Stimulated activated CD8-positive, alpha-beta memory T cell treated with anti-CD3 and anti-CD28 coated beads, Interleukin-15, amount 100 ng/mL, for 4 hours (primary cell): ENCODE results near the gene KCTD16.

Source experiments
- DNase-seq, 2 donors: peaks; one replicate each; pipeline ENCODE4 v3.0.0-alpha.2; 2020; ENCODE audit warnings: low read depth in 2 of 2

Gene KCTD16

DNA sequence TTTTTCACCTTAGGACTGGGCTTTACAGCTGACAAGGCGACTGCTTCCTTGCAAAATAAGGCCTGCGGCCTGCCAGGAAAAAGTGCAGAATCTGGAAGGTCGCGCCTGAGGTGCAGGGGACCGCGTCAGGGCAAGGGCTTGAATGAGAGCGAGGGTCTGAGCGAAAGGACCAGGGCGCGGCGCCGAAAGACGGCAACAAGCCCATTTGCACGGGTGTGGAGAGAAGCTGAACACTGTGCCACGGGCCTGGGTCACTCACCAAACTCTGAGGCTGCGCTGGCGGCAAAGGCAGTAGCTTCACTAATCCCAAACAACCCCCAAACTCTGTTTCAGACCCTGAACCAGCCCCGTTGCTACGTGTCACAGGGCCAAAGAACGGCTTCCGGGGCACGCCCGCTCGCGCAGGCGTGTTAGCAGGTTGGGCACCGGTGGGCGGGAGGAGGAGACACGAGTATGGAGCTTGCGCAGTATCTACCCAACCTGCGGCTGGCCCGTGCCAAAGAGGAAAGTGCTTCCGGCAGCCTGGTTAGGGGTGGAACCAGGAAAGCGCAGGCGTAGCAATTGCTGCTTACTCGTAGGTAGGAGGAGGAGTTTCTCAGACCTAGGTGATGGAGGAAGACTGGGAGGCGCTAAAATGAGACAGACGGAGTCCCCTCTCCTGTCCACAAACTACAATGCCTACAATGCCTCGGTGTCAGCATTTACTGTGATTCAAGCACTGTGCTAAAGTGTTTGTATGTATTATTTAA, at the start of gene KCTD16, which contains the start of gene YIPF5:
TSS of gene KCTD16 (plus strand) at position 598 of the 749 bp plus-strand sequence.
TSS of gene YIPF5 (minus strand) at position 384 of the 749 bp plus-strand sequence. CDS start 704 bp downstream, outside the sequence.
- peak; percentile 93 to 96 for DNase-seq

DNA sequence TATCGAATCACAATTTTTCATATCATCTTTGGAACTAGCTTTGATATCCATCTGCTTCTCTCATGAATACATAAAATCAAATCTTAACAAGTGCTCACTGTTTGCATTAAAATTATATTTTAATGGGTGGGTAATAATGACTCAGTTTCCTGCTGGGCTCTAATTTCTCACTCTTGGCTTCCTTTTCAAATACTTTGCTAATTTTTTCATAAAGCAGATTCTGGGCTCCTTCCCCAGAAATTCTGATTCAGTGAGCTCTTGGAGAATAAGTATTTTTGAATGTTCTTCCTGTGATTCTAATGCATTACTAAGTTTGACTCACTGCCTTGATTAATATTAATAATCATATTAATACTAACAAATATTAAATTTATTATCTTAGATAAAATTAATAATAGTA, 49.1 kb upstream of the KCTD16 start:
- no peak for DNase-seq

DNA sequence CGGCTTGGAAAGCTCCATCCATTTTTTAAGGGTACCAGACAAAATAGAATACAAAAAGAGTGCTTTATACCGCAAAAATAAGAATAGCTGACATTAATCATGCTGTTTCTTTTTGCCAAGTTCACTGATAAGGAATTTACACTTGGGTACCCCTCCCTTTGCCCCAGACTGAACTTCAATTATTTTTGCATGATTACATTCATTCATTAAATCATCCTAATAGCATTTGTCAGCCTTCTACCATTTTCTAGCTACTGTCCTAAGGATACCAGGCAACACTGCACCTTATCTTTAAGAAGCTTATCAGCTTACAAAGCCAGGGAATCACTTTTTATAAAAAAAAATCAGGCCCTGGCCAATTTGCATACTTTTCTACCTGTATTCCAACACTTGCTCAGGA, 48.6 kb upstream of the KCTD16 start:
- DNase-seq: no peak

DNA sequence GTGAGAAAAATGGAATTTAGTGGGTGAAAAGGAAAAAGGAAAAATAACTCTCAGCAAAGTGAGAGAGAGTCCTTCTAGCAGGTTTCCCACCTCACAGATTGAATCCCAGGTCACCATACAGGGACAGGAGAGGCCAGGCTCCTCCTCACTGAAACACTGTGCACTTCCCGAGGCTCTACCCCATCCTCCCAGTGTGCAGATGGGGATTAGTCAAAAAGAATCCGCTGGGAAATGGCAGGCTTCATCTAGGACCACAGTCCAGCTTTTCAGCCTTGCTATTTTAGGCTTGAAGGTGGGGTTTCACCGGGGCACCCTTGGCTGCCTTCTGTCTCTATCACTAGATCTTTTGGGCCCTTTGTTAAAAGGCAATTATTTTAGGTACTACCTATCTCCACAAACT, 48.0 kb upstream of the KCTD16 start:
- no peak for DNase-seq

DNA sequence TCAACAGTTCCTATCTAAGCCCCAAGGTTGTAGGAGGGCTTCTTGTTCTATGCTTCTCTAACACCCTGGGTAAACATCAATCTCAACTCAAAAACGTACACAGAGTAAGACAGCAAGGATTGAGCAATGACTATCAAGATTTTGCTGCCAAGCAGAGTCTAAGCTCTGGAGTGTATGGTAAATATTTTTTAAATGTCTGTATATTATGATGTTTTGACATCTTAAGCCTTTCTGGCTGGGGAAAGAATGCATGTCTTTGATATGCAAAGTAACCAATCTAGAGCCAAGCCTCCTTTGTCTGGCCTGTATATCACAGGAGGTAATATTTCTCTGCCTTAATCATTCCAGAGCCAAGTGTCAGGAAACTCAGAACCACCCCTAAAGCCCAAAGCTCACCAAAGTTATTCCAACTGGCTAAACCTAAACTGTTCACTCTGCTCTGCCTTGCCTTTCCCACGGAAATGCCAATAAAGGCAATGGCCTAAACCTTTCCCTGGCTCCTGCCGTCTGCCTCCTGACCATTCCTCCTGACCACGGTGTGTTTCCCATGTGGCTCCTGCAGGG, 45.4 kb upstream of the KCTD16 start:
- no peak for DNase-seq

DNA sequence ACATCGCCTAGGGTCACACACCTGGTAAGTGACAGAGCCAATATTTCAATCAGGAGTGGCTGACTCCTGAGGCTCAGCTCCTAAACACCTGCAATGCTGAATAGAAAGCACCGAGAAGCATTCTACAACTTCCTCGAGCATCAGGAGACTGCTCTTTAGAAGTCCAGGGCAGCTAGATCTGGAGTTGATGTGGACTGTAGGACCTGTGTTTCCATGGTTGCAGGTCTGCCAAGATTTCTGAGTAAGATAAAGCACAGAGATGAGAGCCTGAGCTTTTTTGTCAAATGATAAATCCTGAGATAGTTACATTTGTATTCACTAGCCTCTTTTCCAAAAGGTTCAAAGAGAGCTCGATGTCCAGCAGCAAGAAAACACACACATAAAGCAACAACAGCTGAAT, 44.0 kb upstream of the KCTD16 start:
- no peak for DNase-seq

DNA sequence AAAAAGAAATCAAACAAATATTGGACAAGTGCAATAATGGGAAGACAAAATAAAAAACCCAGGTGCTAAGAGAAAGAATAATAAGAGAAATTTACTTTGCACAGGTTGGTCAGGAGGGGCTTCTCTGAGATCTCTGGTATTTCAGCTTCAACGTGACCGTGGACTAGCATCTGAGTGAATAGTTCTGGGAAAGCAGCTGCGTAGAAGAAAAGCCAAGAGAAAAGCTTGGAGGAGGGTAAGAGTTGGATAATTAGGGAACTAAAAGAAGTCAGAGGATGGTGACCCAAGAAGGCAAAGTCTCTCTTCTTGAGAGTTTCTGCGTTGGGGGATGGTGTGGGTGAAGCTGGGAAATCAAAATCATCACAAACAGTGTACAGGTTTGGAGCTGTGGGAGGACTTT, 41.8 kb upstream of the KCTD16 start:
- no peak for DNase-seq

DNA sequence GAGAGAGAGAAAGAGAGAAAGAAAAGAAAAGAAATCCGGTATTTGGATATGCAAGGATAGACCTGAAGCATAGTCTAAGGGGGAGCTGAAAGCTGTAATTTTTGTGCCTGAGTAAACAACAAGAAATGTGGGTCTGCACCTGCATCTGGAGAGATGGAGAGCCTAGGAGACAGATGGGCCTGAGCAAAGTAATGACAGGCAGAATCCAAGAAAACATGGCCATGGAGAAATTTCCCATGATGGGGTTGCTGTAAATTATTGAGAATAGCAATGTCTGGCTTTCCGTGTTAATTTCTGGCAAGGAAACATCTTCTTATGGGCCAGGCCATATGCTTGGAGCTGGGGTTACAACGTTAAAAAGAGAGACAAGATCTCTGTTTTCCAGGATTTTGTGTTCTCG, 40.4 kb upstream of the KCTD16 start:
- DNase-seq: no peak

DNA sequence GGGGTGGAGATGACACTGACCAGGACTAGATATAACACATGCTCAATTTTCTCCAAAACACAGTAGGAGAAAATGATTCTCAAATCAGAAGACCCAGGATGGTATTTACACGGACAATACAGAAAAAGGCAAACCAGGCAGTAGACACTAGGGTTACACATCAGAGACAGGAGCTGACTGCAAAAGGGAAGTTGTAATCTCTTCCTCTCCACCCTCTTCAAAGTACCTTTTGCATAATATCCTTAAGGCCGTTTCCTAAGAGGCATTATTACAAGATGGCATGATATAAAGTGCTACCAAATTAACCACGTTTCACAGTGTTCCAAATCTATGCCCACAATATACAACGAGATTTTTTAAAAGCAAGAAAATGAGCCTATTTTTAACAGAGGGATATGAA, 39.4 kb upstream of the KCTD16 start:
- DNase-seq: no peak

DNA sequence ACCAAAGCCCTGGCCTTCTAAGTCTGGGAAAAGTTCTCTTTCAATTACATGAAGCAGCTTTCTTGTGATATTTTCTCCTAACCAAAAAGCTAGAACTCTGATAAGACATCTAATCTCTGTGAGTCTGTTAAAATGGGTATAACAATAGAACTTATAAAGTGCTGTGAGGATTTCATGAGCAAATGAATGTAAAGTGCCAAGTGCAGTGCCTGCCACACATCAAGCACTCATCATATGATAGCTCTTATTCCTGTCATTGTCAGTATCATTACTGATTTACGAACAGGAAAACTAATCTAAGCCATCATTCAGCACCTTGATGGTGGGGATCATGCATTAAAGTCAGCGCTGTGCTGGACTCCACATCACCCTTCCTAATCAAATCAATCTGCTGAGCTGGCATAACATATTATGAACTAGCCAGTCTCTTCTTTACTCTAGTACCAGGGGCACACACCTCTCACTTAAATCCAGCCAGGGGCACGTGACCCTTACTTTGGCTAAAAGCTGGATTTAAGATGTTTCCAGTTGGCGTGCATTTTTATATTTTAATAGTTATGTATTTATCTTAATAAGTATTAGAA, 37.5 kb upstream of the KCTD16 start:
- DNase-seq: no peak

DNA sequence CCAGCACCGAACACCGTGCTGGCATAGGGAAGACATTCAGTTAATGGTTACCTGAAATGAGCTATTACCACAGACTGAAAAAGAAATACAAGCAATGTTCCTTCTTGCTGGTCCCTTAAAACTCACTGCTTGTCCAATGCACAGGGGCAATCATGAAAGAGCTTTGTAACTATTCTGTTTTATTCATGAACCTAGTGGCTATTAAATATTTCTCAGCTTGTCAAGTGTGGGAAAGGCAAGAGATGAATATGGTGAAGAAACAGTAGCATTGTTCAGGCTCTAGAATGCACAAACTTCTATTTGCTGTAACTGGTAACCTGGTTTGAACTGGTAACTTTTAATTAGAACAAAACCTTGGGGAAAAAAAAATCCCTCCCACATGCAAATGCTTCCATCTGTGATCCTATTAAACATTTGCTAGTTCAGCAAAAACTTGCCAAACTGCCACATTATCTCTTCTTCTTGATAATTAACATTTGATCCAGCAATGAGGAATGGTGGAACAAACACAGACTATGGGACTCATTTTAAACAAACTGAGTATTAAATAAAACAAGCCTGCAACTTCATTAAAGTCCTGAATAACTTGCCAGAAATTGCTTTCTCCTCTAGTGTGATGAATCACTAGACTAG, 36.4 kb upstream of the KCTD16 start:
- no peak for DNase-seq

DNA sequence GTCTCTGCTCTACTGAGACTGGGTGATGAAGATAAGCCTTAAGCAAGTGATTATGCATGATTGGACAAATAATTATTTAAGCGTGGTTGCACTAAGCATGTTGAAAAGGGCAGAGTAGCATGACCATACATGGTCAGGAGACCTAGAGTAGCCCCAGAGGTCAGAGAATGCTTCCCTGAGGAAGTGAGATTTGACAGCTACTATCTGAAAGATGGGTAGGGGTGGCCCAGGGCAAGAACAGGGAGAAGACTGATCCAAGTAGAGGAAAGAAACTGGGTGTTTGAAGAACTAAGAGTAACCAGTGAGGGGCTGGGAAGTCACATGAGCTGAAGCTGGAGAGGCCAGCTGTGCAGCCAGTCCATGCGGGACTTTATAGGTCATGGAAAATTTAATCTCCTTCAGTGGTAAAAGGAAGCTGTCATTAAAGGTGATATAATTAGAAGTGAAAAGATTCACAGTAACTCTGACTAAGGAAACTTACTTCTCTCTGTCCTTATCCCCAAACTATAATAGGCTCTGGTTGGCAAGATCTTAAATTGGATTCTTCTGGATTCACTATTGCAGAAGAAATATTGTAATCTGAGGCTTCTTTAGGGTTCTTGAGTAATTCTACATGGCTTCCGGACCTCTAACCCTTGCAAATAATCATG, 35.4 kb upstream of the KCTD16 start:
- DNase-seq: no peak

DNA sequence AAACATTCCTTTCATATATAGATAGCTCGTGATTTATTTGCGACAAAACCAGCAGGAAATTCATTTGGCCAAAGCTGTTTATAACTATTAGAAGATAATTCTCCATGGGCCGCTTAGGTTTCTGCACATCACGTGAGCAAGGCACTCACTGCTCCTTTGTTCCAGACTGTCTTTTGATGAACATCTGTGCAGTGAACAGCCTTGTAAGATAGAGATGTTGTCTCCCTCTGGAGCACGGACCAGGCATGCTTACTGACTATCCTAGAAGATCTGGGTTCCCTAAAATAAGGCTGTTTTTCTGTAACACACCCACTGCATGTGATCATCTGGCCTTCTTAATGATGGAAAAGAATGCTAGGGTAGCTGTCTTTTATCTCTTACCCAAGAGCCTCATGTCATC, 31.1 kb upstream of the KCTD16 start:
- DNase-seq: no peak

DNA sequence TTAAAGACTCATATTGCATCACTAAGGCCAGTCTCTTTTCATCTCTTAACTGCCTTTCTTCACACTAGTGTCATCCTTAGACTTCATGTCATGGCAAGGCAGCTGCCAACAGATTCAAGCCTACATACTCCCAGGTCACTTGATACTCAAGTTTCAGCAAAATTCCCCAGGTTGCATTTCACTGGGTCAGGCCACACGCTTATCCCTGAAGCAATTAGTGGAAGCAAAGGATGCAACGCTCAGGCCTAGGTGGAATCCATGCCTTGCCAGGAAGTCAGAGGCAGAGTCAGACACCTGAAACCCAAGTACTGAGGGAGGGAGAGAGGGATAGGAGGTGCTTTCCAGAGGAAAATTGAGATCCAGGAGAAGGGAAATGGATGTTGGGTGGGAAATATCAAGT, 29.1 kb upstream of the KCTD16 start:
- no peak for DNase-seq

DNA sequence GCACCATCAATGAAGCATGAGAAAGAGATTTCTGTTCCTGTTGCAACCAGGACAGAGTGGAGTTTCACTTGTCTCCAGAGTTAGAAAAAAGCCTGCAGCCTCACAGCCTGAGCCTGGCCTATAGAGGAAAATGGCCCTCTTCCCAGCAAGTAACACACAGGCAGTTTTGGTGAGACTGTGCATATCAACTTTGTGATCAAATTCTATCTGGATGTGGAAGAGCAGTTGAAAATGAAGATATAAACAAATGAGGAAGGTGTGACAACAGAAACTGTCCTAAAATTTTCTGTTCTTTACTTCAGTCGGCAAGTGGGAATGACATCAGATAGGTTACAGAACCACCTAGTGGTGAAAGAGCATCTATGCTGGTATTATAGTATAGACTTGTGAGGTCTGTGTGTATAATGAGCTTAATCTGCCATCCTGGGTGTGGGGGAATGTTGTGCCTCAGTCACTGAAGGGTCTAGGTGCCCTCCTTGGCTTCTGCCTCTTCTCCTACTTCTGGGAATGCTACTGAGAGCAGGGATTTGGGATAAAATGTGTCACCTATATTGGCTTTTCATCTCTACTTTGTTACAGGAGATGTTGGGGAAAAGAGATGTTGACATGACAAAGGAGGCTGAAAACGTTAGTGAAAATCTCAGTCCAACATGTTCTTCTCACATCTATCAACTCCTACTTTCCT, 28.4 kb upstream of the KCTD16 start:
- DNase-seq: no peak

DNA sequence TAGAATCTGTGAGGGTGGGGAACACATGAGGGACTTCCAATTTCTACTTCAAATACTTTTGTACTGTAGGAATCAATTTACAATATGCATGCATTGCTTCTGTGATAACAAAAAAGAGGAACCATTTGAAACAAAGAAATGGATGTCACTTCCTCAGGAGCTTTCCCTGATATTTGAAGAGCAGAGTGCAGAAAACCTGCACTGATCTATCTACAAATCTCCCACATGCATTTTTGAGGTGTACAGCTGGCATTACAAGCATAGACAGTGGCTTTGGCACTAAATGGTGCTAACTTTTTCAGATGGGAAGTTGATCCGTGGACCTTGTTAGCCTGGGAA, 27.9 kb upstream of the KCTD16 start:
- DNase-seq: no peak

DNA sequence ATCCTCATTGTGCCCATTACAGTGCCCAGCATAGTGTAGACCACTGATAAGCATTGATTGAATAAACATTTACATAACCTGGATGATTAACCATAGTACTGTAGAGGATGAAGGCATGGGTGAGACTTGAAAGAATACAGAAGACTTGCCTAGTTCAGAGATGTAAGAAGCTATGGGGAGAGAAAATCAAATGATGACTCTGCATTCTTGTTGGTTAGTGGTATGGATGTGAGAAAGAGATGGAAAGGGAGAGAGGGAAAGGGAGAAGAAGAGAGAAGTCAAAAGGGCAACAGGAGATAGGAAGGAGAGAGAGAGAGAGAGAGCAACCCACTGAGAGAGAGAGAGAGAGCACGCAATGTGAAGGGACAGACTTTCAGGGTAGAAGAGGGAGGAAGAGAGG, 27.0 kb upstream of the KCTD16 start:
- no peak for DNase-seq

DNA sequence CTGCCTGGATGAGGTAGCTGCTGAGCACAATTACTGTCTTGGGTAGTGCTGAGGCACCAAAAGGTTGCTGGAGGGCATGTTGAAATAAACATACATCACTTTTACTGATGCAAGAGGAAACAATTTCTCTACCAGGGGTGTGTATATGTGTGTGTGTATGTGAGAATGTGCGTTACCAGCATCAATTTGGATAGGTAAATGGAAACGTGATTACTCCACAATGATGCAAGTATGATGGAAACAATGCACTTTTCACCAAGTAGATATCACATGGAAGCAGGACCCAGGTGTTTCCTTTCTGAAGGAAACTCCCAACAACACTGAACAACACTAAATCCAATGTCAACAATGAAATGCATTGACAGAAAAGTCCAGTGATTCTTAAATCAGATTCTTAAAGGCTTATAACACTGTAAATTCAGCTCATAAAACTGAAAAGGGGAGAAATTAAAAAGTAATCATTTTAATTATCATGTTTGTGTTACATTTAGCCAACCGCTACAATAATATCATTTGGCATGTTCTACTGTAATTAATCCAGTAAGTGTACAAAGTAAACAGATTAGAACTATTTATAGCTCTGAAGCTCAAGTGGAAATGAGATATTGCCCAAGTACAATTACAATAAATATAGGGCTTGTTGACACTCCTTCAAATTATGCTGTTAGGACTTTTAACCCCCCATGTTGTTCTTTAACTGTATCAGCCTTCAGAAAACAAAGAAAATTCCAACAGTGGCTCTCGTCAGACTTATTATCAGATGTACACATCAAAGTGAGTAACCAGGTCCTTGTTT, 25.5 kb upstream of the KCTD16 start:
- DNase-seq: no peak

DNA sequence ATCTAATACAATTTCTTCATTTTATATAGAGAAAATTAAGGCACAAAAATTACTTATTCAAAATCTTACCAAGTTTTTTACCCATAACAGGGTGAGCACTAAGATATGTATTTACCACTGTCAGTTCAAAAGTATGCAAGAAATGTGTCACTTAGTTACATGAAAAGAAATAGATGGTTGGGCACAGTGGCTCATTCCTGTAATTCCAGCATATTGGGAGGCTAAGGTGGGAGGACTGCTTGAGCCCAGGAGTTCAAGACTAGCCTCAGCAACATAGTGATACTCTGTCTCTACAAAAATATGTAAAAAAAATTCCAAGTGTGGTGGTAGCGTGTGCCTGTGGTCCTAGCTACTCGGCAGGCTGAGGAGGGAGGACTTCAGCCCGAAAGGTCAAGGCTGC, 19.6 kb upstream of the KCTD16 start:
- no peak for DNase-seq

DNA sequence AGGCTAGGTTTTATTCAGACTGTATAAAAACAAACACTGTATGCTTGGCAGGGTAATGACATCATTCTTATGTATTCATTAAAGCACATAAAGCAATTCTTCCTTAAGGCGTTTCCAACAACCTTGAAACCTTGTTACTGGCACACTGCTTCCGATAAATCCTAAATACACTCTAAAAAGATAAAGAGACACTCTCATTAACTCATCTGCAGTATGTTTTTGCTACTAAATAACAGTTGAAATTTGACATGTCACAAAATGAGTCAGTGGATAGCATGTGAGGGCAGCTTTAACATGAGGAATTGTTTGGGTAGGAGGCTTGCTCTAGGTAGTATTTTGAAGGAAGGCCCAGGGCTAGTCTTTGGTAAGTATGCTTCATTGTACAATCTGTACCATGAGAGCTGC, 13.9 kb upstream of the KCTD16 start:
- DNase-seq: no peak

DNA sequence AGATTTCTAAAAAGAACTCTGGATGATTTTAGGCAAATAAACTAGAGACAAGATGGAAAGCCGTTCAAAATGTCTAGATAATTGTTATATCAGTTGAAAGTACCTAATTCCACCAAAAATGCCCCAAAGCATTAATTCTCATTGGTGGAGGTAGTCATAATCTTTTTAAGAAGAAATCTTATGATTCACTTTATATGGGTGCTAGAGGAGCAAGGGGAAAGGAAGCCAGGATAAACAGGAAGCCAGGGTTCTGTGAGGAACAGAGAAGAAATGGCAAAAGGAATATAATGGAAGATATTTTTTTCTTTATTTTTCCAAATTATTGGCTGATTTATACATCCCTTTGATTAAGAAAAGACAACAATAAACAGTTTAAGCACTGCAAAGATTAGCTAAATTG, 8.0 kb upstream of the KCTD16 start:
- no peak for DNase-seq
